ENCODE measurements around the gene C6orf89. TPM values are rescaled to one million over a fixed set of nuclear protein-coding genes. Genes with fewer than 3 reads are reported as not detected.

Gene C6orf89
- total RNA-seq, 1 experiment from 2014 or later: 13.2 TPM

GRCh38 chr6:36955671-36956445 is 70.1 kb downstream of the C6orf89 start (continued):
- TF ChIP-seq E2F5 (CRISPR knock-in tag; IDR thresholded peaks at IDR 0.05) (no peak), MAX (CRISPR knock-in tag; IDR thresholded peaks at IDR 0.05) (no peak), EMX1 (CRISPR knock-in tag; IDR thresholded peaks at IDR 0.05) (no peak), ATF1 (CRISPR knock-in tag; IDR thresholded peaks at IDR 0.05) (no peak), CBFB (CRISPR knock-in tag; IDR thresholded peaks at IDR 0.05; ENCODE audit: low read depth) (no peak), GRHL2 (CRISPR knock-in tag; IDR thresholded peaks at IDR 0.05; ENCODE audit: insufficient replicate concordance, severe bottlenecking) (no peak), TEAD1 (CRISPR knock-in tag; IDR thresholded peaks at IDR 0.05) (no peak), MLX (CRISPR knock-in tag; IDR thresholded peaks at IDR 0.05) (no peak), ETV6 (CRISPR knock-in tag; IDR thresholded peaks at IDR 0.05) (no peak), ZNF263 (CRISPR knock-in tag; IDR thresholded peaks at IDR 0.05; ENCODE audit: low read depth) (no peak), SMAD4 (CRISPR knock-in tag; IDR thresholded peaks at IDR 0.05) (no peak), ZNF425 (CRISPR knock-in tag; conservative IDR thresholded peaks at IDR 0.05) (no peak)

- H3K4me3 Mint-ChIP-seq: no peak overlapping the region
- TF ChIP-seq KAT7 (CRISPR knock-in tag; IDR thresholded peaks at IDR 0.05; ENCODE audit: borderline replicate concordance) (no peak), AFF4 (CRISPR knock-in tag; IDR thresholded peaks at IDR 0.05; ENCODE audit: borderline replicate concordance) (no peak), ZMAT4 (CRISPR knock-in tag; IDR thresholded peaks at IDR 0.05) (no peak), PREB (CRISPR knock-in tag; IDR thresholded peaks at IDR 0.05; ENCODE audit: borderline replicate concordance) (no peak), ZNF219 (CRISPR knock-in tag; IDR thresholded peaks at IDR 0.05; ENCODE audit: borderline replicate concordance) (no peak), ZNF138 (CRISPR knock-in tag; conservative IDR thresholded peaks at IDR 0.05) (no peak), HMGXB4 (CRISPR knock-in tag; IDR thresholded peaks at IDR 0.05) (no peak), JAZF1 (CRISPR knock-in tag; IDR thresholded peaks at IDR 0.05) (no peak)
Measured at GRCh38 chr6:36956446-36956820, 70.7 kb downstream of the C6orf89 start.

More at GRCh38 chr6:36956446-36956820, 70.7 kb downstream of the C6orf89 start:
- no peak for ATAC-seq
- Mint-ChIP-seq H3K36me3 (no peaks in the 10 kb centered on the region), H3K9me3 (no peaks in the 10 kb centered on the region), H3K27ac (no peak overlapping the region), H3K4me1 (peaks cover 5% of the 10 kb centered on the region), H3K27me3 (ENCODE audit: low read depth) (no peaks in the 10 kb centered on the region)
- DNase-seq (ENCODE audit: low spot score): no peak
- POLR2A ChIA-PET: no interaction called here
- CTCF ChIA-PET: interaction anchor here (0.6 to 1.8 kb wide), 6 partner anchors 62 to 254 kb away, joined by 3 to 11 read pairs (median 4); no protein-coding TSS in a partner anchor

Measured in WTC11 (cell line).